Peyer's patch (tissue), 4 donors: ENCODE results near the gene MTFMT.

ENCODE experiments used
- POLR2A ChIP-seq, 2 donors: fragments of 450-650 bp; IDR thresholded peaks; one replicate each; pipeline ENCODE4 v1.5.1; 2017; ENCODE audit warnings: antibody characterized with exemption in 2 of 2, mild to moderate bottlenecking in 2 of 2, moderate library complexity in 2 of 2
- TF ChIP-seq, protein P1 (sequence below), 6 experiments: fragments of 450-650 bp in 4 of 6; fragments of 200-600 bp in 2 of 6; sonication (generic) in 1 of 6; IDR thresholded peaks; one replicate each; pipeline ENCODE4 v1.5.1; 2017 to 2019; ENCODE audit warnings: antibody characterized with exemption in 6 of 6, mild to moderate bottlenecking in 3 of 6, moderate library complexity in 1 of 6

DNA sequence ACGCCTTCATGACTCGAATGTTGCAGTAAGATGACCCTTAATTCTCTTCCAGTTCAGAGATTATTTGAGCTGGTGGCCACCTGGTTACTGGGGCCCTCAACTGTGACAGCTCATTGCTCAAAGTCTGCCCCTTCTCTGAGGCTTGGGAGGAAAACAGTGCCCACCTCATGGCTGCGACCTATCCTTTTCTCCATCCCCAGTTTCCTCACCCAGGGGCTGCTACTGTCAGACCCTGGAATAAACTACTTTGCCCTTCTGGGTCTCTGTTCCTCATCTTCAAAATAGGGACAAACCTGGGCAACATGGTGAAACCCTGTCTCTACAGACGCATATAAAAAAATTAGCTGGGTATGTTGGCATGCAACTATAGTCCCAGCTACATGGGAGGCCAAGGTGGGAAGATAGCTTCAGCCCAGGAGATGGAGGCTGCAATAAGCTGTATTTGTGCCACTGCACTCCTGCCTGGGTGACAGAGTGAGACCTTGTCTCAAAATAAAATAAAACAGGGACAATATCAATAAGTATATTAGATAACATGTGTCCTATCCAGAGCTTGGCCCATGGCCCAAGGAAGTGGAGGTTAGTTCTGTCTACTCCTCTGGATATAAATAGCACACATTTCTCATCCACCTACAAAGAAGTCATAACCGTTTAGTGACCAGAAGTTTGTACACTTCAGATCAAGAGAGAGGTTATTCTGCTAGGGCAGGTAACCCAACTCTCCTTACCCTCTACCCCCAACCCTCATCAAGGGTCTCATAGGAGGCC is 40.5 kb upstream of the MTFMT start:
- TF ChIP-seq, protein P1, sequence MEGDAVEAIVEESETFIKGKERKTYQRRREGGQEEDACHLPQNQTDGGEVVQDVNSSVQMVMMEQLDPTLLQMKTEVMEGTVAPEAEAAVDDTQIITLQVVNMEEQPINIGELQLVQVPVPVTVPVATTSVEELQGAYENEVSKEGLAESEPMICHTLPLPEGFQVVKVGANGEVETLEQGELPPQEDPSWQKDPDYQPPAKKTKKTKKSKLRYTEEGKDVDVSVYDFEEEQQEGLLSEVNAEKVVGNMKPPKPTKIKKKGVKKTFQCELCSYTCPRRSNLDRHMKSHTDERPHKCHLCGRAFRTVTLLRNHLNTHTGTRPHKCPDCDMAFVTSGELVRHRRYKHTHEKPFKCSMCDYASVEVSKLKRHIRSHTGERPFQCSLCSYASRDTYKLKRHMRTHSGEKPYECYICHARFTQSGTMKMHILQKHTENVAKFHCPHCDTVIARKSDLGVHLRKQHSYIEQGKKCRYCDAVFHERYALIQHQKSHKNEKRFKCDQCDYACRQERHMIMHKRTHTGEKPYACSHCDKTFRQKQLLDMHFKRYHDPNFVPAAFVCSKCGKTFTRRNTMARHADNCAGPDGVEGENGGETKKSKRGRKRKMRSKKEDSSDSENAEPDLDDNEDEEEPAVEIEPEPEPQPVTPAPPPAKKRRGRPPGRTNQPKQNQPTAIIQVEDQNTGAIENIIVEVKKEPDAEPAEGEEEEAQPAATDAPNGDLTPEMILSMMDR (IDR thresholded peaks at IDR 0.05): no peak
- TF ChIP-seq POLR2A (IDR thresholded peaks at IDR 0.05): no peak
